Subcutaneous adipose tissue (tissue), 4 donors: Measurements from ENCODE around the gene PLCB1. TPM values are rescaled to one million over a fixed set of nuclear protein-coding genes. Genes with fewer than 3 reads are reported as not detected.

Experiments used
- CTCF ChIP-seq: fragments of 450-650 bp; IDR thresholded peaks from one replicate; pipeline ENCODE4 v1.5.1; 2016; ENCODE audit warnings: low read depth, mild to moderate bottlenecking, control low read depth, antibody characterized with exemption, moderate library complexity
- total RNA-seq, 4 donors: library from RNA; depleted of rRNA; stranded (reverse); fragments of >200 nt; gene quantifications; one replicate each; pipeline ENCODE4 v1.1.0, GENCODE V29; 2016

Gene PLCB1
- total RNA-seq, 4 donors from 2014 or later: 14.1 to 26.7 (median 18.4) TPM

- no peak for TF ChIP-seq CTCF
Observed at GRCh38 chr20:8326899-8327298, 194.8 kb downstream of the PLCB1 start.

- no peak for TF ChIP-seq CTCF
Observed at GRCh38 chr20:8328189-8328588, 196.1 kb downstream of the PLCB1 start.

GRCh38 chr20:8330319-8330784, 198.3 kb downstream of the PLCB1 start:
- no peak for TF ChIP-seq CTCF

- TF ChIP-seq CTCF: no peak
Observed at GRCh38 chr20:8330785-8331695, 199.0 kb downstream of the PLCB1 start.

GRCh38 chr20:8331740-8332412, 199.8 kb downstream of the PLCB1 start:
- no peak for TF ChIP-seq CTCF

GRCh38 chr20:8334641-8335040, 202.6 kb downstream of the PLCB1 start:
- TF ChIP-seq CTCF: no peak

- no peak for TF ChIP-seq CTCF
Observed at GRCh38 chr20:8335059-8335458, 203.0 kb downstream of the PLCB1 start.
